Measurements from ENCODE around the gene P2RX4.
"Not testable (repeated sequence)": the region's sequence is repeated elsewhere in the genome, so short reads cannot be mapped to it uniquely, and the experiment has no call there.

Gene P2RX4

GRCh38 chr12:121202407-121203355, 7.2 kb upstream of the P2RX4 start:
- Histone ChIP-seq H3K4me3 (ENCODE audit: low read depth, low read length) (no peak overlapping the region), H3K27me3 (replicated peaks) (no peaks in the 10 kb centered on the region), H3K27ac (no peak overlapping the region), H3K36me3 (replicated peaks) (no peaks in the 10 kb centered on the region)
- no peak for TF ChIP-seq CTCF (IDR thresholded peaks at IDR 0.05; ENCODE audit: low read depth, low read length, missing control alignments)
- no peak for DNase-seq
- in situ Hi-C loops (cut with HindIII; ENCODE audit: low pct_ligation_motif_present, low sequenced_read_pairs): no loop called here

GRCh38 chr12:121203482-121203881, 6.4 kb upstream of the P2RX4 start:
- no peak overlapping the region for H3K4me3 ChIP-seq (ENCODE audit: low read depth, low read length)
- no peak overlapping the region for H3K27ac ChIP-seq
- in situ Hi-C loops (cut with HindIII; ENCODE audit: low pct_ligation_motif_present, low sequenced_read_pairs): no loop called here
- no peak for TF ChIP-seq CTCF (IDR thresholded peaks at IDR 0.05; ENCODE audit: low read depth, low read length, missing control alignments)
- DNase-seq: no peak
- no peaks in the 10 kb centered on the region for H3K27me3 ChIP-seq (replicated peaks)
- H3K36me3 ChIP-seq (replicated peaks): no peaks in the 10 kb centered on the region

GRCh38 chr12:121205491-121205890, 4.4 kb upstream of the P2RX4 start:
- Histone ChIP-seq H3K4me3 (ENCODE audit: low read depth, low read length) (no peak overlapping the region), H3K27ac (no peak overlapping the region), H3K27me3 (replicated peaks) (no peaks in the 10 kb centered on the region), H3K36me3 (replicated peaks) (no peaks in the 10 kb centered on the region)
- TF ChIP-seq CTCF (IDR thresholded peaks at IDR 0.05; ENCODE audit: low read depth, low read length, missing control alignments): no peak
- in situ Hi-C loops (cut with HindIII; ENCODE audit: low pct_ligation_motif_present, low sequenced_read_pairs): no loop called here
- DNase-seq: no peak

GRCh38 chr12:121208571-121208970, 1.4 kb upstream of the P2RX4 start:
- in situ Hi-C loops (cut with HindIII; ENCODE audit: low pct_ligation_motif_present, low sequenced_read_pairs); H3K27me3 ChIP-seq (replicated peaks); H3K36me3 ChIP-seq (replicated peaks); H3K4me3 ChIP-seq (ENCODE audit: low read depth, low read length); H3K27ac ChIP-seq; DNase-seq: not testable (repeated sequence)

- Histone ChIP-seq H3K4me3 (ENCODE audit: low read depth, low read length) (no peak overlapping the region), H3K27me3 (replicated peaks) (no peaks in the 10 kb centered on the region), H3K27ac (no peak overlapping the region), H3K36me3 (replicated peaks) (no peaks in the 10 kb centered on the region)
- in situ Hi-C loops (cut with HindIII; ENCODE audit: low pct_ligation_motif_present, low sequenced_read_pairs): no loop called here
- TF ChIP-seq CTCF (IDR thresholded peaks at IDR 0.05; ENCODE audit: low read depth, low read length, missing control alignments): no peak
- DNase-seq: no peak
Measured at GRCh38 chr12:121209221-121209620, 708 bp upstream of the P2RX4 start.

- no peak for DNase-seq
- no peak overlapping the region for H3K4me3 ChIP-seq (ENCODE audit: low read depth, low read length)
- in situ Hi-C loops (cut with HindIII; ENCODE audit: low pct_ligation_motif_present, low sequenced_read_pairs): no loop called here
- no peaks in the 10 kb centered on the region for H3K36me3 ChIP-seq (replicated peaks)
- no peak overlapping the region for H3K27ac ChIP-seq
- H3K27me3 ChIP-seq (replicated peaks): no peaks in the 10 kb centered on the region
- TF ChIP-seq CTCF (IDR thresholded peaks at IDR 0.05; ENCODE audit: low read depth, low read length, missing control alignments): no peak
Measured at GRCh38 chr12:121212875-121213274, 2.9 kb downstream of the P2RX4 start.

Data from brain microvascular endothelial cell (primary cell).